Measurements from ENCODE around the gene HHAT.

The HHAT gene

GRCh38 chr1:210504286-210504685 lies 175.6 kb downstream of the HHAT start:
- no peak for DNase-seq

DNA sequence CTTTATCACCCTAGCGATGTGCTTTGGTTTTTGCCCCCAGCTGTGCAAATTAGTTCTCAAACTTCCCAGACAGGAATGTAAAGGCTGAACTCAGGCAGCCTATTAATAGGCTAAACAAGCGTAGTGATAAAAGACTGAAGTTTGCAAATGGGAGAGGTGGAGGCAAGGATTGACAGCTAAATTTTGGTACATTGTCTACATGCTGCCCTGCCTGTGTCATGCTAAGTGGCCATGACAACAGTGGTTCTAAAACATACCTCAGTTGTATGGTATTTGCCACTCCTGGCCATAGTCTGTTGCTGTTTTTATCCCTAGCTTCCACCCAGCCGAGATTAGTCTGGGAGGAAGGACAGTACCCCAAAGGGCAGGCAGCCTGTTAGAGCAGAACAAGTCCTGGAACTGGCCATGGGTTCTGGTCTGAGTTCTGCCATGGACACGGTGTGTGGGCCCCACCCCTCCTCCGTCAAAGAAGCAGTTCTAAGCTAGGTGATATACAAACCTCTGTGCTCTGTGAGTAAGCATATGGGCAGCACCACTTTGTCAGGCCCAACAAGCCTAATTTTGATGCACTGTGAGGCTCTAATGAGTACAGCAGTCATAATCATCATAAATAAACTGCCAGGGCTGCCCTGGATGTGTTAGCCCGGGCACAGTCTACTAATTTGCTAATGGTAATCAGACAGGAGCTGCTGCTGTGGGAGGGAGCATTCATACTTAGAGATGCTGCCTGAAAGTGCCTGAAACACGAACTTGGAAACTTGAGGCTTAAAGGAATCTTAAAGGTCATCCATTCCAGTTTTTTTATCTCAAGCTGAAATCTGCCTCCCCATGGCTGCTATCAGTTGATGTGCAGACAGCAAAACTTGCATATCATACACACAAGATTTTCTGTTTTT lies 177.1 kb downstream of the HHAT start:
- no peak for DNase-seq

DNA sequence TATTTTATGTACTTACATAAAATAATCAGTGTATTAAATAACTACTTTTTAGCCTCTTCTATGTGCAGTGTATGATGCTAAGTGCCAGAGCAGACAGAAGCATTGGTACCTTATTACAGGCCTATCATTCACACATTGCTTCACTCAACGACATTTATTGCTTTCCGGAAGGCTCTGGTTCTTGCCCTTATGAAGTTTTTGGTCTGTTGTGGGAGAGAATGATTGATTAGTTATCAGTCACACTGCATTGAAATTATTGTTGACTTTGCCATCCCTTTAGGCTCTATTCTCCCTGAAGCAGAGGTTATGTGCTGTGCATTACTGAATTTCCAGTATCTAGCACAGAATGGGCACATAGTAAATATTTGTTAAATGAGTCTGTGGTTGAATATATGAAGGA lies 178.0 kb downstream of the HHAT start:
- no peak for DNase-seq

GRCh38 chr1:210516092-210516656 lies 187.5 kb downstream of the HHAT start:
- no peak for DNase-seq

DNA sequence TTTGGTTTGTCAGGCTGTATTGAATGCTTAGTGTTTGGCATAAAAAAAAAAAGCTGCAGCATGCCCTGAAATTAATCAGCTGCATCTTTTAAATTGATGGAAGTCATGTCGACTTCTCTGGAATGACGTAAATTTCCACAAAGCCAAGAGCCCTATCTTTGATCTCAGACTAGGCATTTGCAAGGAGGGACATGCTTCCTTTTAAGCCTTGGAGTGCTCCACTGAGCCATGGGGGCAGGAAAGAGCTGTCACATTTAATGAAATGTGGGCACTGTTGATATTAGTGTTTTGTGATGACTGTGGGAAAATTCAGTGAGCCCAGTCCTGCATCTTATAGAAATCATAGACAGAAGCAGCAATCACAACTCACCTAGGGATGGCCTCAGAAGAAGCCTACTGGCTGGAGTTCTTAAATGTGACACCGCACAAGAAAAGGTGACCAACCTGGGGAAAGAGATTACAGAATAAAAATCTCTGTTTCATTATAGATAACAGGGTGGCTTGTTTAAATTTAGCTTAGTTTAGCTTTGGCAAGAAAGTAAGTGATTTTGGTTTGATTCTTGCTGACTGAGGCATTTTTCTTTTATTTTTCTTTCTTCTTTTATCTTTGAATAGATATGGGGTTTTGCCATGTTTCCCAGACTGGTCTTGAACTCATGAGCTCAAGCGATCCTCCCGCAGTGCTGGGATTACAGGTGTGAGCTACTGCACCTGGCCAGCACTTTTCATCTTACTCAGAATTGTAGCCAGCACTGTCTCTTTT lies 188.2 kb downstream of the HHAT start:
- DNase-seq = no peak

- DNase-seq = no peak
Observed at GRCh38 chr1:210523830-210524229, 195.1 kb downstream of the HHAT start.

- DNase-seq = no peak
Observed at GRCh38 chr1:210525716-210526454, 197.2 kb downstream of the HHAT start.

- DNase-seq = no peak
Observed at GRCh38 chr1:210527091-210527490, 198.4 kb downstream of the HHAT start.

DNA sequence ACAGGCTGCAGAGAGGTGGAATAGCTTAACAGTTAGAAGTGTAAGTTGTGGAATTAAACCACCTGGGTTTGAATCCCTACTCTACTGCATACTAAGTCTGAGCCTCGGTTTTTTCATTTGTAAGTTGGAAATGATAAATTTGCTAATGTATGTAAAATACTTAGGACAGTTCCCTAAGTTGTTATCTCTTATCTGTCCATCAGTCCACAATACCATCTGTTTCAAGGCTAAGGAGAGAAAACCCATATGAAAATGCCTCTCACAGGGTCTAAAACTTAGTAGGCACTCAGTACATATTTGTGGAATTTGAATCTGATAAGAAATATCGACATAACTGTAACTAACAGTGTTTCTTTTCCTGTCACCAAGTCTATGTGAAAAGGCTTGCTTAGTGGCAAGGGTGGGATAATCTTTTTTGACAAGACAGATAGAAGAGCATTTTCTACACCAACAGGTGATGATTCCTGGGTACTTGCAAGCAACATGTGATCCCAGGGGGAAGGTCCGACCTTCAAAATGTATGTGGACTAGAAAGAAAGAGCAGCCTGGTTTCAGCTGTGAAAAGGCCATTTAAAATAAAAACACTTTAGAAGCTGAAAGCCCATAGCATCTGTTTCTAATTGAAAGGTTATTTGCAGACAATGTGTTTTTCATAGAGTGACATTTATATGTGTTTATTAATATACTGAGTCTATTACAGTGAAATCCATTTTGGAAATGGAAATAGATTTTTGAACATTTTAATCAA lies 202.9 kb downstream of the HHAT start:
- DNase-seq = no peak

GRCh38 chr1:210532223-210532598 lies 203.5 kb downstream of the HHAT start:
- DNase-seq = no peak

DNA sequence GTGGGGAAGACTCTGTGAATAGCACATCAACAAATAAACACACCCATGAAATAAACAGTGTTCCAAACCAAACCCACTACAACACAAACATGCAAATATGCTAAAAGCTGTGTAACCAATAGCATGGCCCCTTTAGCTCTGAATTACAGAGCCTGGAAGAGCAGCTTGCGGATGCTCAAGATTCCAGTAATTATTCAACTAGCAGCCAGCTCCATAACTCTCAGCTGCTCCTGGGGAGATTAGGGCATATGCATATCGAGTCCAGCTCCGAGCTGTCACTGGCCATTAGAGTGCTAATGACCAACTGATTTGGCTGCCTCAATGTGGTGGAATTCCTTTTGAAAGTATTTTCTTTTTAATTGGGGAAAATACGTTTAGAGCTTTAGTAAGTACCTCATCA lies 207.1 kb downstream of the HHAT start:
- no peak for DNase-seq

- no peak for DNase-seq
Observed at GRCh38 chr1:210536254-210536961, 207.7 kb downstream of the HHAT start.

DNA sequence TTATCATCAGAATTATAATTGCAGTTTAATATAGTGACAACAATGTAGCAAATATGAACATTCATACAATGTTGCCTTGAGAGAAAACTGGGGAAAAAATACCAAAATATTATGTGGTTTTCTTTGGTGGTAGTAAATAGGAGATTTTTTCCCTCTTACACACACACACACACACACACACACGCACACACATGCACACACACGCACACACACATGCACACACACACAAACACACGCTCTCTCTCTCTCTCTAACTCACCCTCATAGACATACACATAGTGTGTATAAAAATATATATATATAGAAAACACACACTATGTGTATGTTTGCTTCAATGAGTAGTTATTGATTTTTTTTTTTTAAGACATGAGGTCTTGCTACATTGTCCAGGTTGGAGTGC lies 211.6 kb downstream of the HHAT start:
- no peak for DNase-seq

DNA sequence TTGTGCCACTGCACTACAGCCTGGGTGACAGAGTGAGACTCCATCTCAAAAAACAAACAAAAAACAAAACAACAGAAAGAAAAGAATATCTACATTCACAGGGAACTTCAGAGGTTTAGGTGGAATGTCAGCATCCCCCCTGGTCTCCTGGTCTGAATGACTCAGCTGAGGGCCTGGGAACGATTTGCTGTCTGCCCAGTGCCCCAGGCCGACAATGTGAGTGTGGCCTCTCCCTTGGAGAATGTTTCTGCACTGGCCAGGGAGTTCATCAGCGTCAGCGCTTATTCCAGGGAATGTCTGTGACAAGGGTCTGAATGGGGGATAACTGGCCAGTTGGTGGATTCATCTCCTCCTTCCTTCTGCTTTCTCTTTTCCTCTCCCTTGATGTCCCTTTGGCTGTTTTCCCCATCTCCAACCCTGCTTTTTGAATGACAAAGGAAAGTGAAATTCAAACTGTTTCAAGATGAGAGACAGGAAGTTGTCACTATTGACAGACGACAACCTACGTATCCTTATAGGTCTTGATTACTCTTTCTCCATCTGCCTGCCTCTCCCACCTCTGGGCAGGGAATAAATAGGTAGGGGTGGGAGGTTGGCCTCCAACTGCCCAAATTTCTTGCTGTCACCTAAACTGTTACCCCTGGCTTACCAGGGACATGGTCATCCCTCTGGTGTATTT lies 213.1 kb downstream of the HHAT start:
- DNase-seq = no peak

DNA sequence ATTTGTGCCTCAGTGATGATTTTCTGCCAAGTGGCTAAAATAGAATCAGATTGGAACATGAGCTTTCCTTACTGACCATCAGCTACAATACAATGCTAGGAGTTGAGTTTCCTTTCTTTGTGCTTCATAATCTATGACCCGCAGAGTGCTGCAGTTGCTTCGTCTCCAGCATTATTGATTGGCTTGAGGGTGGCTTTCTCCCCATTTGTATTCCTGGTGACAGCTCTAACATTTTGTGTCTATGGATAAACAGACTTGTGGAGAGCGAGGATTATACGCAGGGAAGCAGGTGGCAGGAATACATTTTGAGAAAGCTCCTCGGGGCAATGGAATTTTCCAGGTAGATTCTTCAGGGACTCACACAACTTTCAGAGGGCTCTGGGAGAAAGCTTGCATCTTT lies 223.2 kb downstream of the HHAT start:
- DNase-seq = no peak

DNA sequence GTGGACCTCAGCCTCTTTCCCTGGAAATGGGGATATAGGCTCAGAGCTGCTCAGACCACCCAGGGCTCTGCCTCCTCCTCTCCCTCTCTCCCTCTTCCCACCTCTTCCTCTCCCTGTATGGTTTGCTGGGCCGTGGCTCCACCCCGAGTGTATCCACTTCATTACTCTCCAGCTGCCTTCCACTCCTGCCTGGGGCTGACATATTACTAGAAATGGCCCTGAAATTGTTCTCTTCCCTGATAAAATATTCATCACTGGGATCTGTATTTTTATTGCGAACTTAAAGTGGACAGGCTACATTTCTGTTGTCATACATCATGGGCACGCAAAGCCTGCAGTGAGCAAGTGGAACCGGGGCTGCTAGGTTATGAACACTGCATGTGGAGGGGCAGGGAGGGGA lies 225.0 kb downstream of the HHAT start:
- no peak for DNase-seq

GRCh38 chr1:210554382-210554781 lies 225.7 kb downstream of the HHAT start:
- DNase-seq = no peak

- no peak for DNase-seq
Observed at GRCh38 chr1:210556475-210556874, 227.8 kb downstream of the HHAT start.

- DNase-seq = no peak
Observed at GRCh38 chr1:210557426-210558077, 228.8 kb downstream of the HHAT start.

DNA sequence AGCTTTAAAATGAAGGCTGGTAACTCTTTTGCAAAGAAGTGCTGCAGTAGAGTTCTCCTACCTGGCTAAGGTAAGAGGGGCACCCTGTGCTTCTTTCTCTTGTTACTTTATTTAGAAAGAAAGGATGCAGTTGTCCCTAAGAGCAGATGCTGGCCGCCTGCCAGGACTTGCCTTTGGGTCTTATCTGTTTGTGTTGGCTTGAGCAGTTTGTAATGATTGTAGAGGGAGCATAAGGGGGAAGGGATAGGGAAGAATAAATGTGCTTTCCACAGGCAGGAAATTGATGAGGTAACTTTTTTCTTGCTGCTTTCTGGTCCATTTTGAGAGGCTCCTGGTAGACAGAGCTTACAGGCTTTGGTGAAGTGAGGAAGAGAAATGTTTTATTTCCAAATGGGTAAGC lies 229.6 kb downstream of the HHAT start:
- no peak for DNase-seq

DNA sequence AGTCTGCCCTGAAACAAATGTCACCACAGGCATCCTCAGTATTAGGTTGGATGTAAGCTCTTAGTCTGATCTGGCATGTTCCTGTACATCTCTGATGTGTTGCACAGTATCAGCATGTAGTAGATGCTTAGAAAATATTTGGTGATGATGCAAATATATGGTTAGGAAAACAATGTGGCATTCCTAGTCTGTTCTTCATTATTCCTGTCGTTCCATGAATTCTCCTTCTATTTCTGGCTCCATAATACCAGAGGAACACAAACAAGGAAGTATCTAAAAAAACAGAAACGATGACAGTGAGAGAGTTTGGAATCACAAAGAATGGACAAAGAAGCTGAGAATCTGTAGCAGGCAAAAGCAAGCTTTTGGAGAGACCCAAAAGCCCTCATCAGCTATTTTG lies 236.6 kb downstream of the HHAT start:
- no peak for DNase-seq
